SK-N-SH treated with all-trans-retinoic acid at 6 μM for 48 hours (cell line): Measurements from ENCODE around the gene HOXA4.

Experiments
- ARNTL ChIP-seq: fragments of 450-650 bp; formaldehyde crosslinking; IDR thresholded peaks from 2 replicates; pipeline ENCODE4 v1.5.0; 2020; ENCODE audit warnings: low read depth, mild to moderate bottlenecking, moderate library complexity, borderline replicate concordance
- PATZ1 ChIP-seq: fragments of 250-450 bp; sonication (Bioruptor Pico); IDR thresholded peaks from 2 replicates; pipeline ENCODE4 v1.8.0; 2020; ENCODE audit warnings: mild to moderate bottlenecking, moderate library complexity, borderline replicate concordance
- POU6F1 ChIP-seq: fragments of 250-450 bp; sonication (Bioruptor Pico); IDR thresholded peaks from 2 replicates; pipeline ENCODE4 v1.8.0; 2021; ENCODE audit warnings: low read depth, mild to moderate bottlenecking, moderate library complexity, borderline replicate concordance
- ZFP30 ChIP-seq: fragments of 450-650 bp; formaldehyde crosslinking; IDR thresholded peaks from 2 replicates; pipeline ENCODE4 v1.5.0; 2022; ENCODE audit warnings: mild to moderate bottlenecking, moderate library complexity

- TF ChIP-seq ARNTL (CRISPR knock-in tag) (no peak), POU6F1 (CRISPR knock-in tag) (no peak), ZFP30 (no peak), PATZ1 (CRISPR knock-in tag) (no peak)
These were observed 20.2 kb upstream of the HOXA4 start for GRCh38 chr7:27150568-27151340.
